OCI-LY7 (cell line): Measurements from ENCODE around the gene AQP12B. TPM values are rescaled to one million over a fixed set of nuclear protein-coding genes. Genes with fewer than 3 reads are reported as not detected.

Experiments
- BruUV-seq: library from RNA; stranded (reverse); fragments of 400-500 nt; replicated peaks from 2 replicates; lab custom pipeline; 2021; lab: Mats Ljungman, UMichigan
- CTCF ChIA-PET: fragments of 300-600 bp; sonication (Branson Sonifier 250); formaldehyde crosslinking; loops from one replicate; lab custom pipeline; 2022; ENCODE audit warnings: antibody characterized with exemption; ENCODE audit not compliant: unreplicated experiment; lab: Charles Lee
- POLR2A ChIA-PET: fragments of 300-600 bp; sonication (Branson Sonifier 250); formaldehyde crosslinking; loops from one replicate; lab custom pipeline; 2022; ENCODE audit warnings: antibody characterized with exemption; lab: Charles Lee
- DNase-seq: peaks from one replicate; pipeline ENCODE4 v3.0.0-alpha.2; 2015; ENCODE audit warnings: low spot score
- H2AFZ ChIP-seq: fragments of 200-600 bp; sonication (generic), shearing (Covaris generic); 2 replicates; pipeline ENCODE4 v1.6.1; 2014; ENCODE audit warnings: mild to moderate bottlenecking, antibody characterized with exemption, low read length, moderate library complexity
- H3K27ac ChIP-seq: fragments of 200-600 bp; sonication (generic); 2 replicates; pipeline ENCODE4 v1.5.1; 2014; ENCODE audit warnings: mixed run types, low read depth, mild to moderate bottlenecking, moderate library complexity, low read length, inconsistent platforms; ENCODE audit not compliant: poor library complexity, severe bottlenecking
- H3K36me3 ChIP-seq: fragments of 200-600 bp; sonication (generic); 2 replicates; pipeline ENCODE4 v1.6.1; 2014; ENCODE audit warnings: mild to moderate bottlenecking, antibody characterized with exemption, low read length, moderate library complexity, mixed read lengths; ENCODE audit not compliant: insufficient read depth
- H3K4me1 ChIP-seq: fragments of 200-600 bp; sonication (generic); 2 replicates; pipeline ENCODE4 v1.5.1; 2014; ENCODE audit warnings: mild to moderate bottlenecking, low read length; ENCODE audit not compliant: insufficient read depth, poor library complexity, severe bottlenecking
- H3K4me2 ChIP-seq: fragments of 200-600 bp; sonication (generic); 2 replicates; pipeline ENCODE4 v1.6.1; 2014; ENCODE audit warnings: mild to moderate bottlenecking, low read length
- H3K4me3 ChIP-seq: fragments of 200-600 bp; sonication (generic); 2 replicates; pipeline ENCODE4 v1.5.1; 2014; ENCODE audit warnings: mild to moderate bottlenecking, low read depth, low read length; ENCODE audit not compliant: poor library complexity, severe bottlenecking
- H3K79me2 ChIP-seq: fragments of 200-600 bp; sonication (generic); 2 replicates; pipeline ENCODE4 v1.6.1; 2016; ENCODE audit warnings: low read depth, mild to moderate bottlenecking, low read length, moderate library complexity, mixed read lengths; ENCODE audit not compliant: insufficient read depth
- H3K9me2 ChIP-seq: fragments of 200-600 bp; sonication (generic); 2 replicates; pipeline ENCODE4 v1.6.1; 2016; ENCODE audit warnings: mild to moderate bottlenecking, low read length, mixed read lengths; ENCODE audit not compliant: insufficient read depth
- H3K9me3 ChIP-seq: fragments of 200-600 bp; sonication (generic); 2 replicates; pipeline ENCODE4 v1.6.1; 2014; ENCODE audit warnings: mild to moderate bottlenecking, mixed run types, low read length, mixed read lengths
- H4K20me1 ChIP-seq: fragments of 200-600 bp; sonication (generic); 2 replicates; pipeline ENCODE4 v1.6.1; 2014; ENCODE audit warnings: mild to moderate bottlenecking, antibody characterized with exemption, low read length, moderate library complexity, mixed read lengths; ENCODE audit not compliant: insufficient read depth
- CTCF ChIP-seq: fragments of 200-600 bp; sonication (generic); conservative IDR thresholded peaks from 2 replicates; pipeline ENCODE4 v1.5.1; 2014; ENCODE audit warnings: mild to moderate bottlenecking, antibody characterized with exemption, low read length, moderate library complexity, mixed read lengths
- EZH2phosphoT487 ChIP-seq: fragments of 200-600 bp; sonication (generic); IDR thresholded peaks from 2 replicates; pipeline ENCODE4 v1.6.1; 2018; ENCODE audit warnings: low read depth, borderline replicate concordance, mild to moderate bottlenecking, mixed run types, antibody characterized with exemption, low read length, moderate library complexity, mixed read lengths
- intact Hi-C: fragments of 100-400 bp; cut with micrococcal nuclease; formaldehyde crosslinking; loops from one replicate; pipeline ENCODE4 v1.10.0; 2022; ENCODE audit not compliant: unreplicated experiment
- total RNA-seq, 2 experiments: library from RNA; depleted of rRNA in 1 of 2; stranded (reverse); fragments of >200 nt in 1 of 2; shearing (Covaris generic) in 1 of 2; gene quantifications; 2 replicates each; pipeline ENCODE4 v1.2.3, GENCODE V29; 2014 to 2022

Gene AQP12B
- total RNA-seq, 2 experiments from 2014 or later: not detected

- TF ChIP-seq CTCF: no peak
- no peak for TF ChIP-seq EZH2phosphoT487
- Histone ChIP-seq H4K20me1 (no peaks in the 10 kb centered on the region), H3K27ac (no peak overlapping the region), H3K4me2 (no peak overlapping the region), H3K79me2 (no peaks in the 10 kb centered on the region), H3K9me3 (peaks cover 9% of the 10 kb centered on the region; the same call in 1 of the 2 replicates), H3K9me2 (no peaks in the 10 kb centered on the region), H2AFZ (no peak overlapping the region), H3K36me3 (no peaks in the 10 kb centered on the region), H3K4me1 (no peaks in the 10 kb centered on the region), H3K4me3 (no peak overlapping the region)
- ChIA-PET POLR2A (no interaction called here), CTCF (no interaction called here)
- intact Hi-C loops: no loop called here
- no TSS peak for BruUV-seq
- DNase-seq: no peak
These were observed 47.3 kb downstream of the AQP12B start for GRCh38 chr2:240635121-240635997.

- H3K4me3 ChIP-seq: no peak overlapping the region
- H3K79me2 ChIP-seq: no peaks in the 10 kb centered on the region
- no peak overlapping the region for H3K27ac ChIP-seq
- peaks cover 9% of the 10 kb centered on the region; the same call in 1 of the 2 replicates for H3K9me3 ChIP-seq
- H3K4me2 ChIP-seq: no peak overlapping the region
- no peaks in the 10 kb centered on the region for H4K20me1 ChIP-seq
- TF ChIP-seq CTCF (no peak), EZH2phosphoT487 (no peak)
- H3K4me1 ChIP-seq: no peaks in the 10 kb centered on the region
- H2AFZ ChIP-seq: no peak overlapping the region
- intact Hi-C loops: no loop called here
- BruUV-seq: no TSS peak
- H3K9me2 ChIP-seq: no peaks in the 10 kb centered on the region
- ChIA-PET CTCF (no interaction called here), POLR2A (no interaction called here)
- no peak for DNase-seq
- no peaks in the 10 kb centered on the region for H3K36me3 ChIP-seq
These were observed 50.4 kb downstream of the AQP12B start for GRCh38 chr2:240632306-240632721.
